ENCODE results near the gene REPS1.
"Not testable (repeated sequence)": the region's sequence is repeated elsewhere in the genome, so short reads cannot be mapped to it uniquely, and the experiment has no call there.

REPS1 gene

DNA sequence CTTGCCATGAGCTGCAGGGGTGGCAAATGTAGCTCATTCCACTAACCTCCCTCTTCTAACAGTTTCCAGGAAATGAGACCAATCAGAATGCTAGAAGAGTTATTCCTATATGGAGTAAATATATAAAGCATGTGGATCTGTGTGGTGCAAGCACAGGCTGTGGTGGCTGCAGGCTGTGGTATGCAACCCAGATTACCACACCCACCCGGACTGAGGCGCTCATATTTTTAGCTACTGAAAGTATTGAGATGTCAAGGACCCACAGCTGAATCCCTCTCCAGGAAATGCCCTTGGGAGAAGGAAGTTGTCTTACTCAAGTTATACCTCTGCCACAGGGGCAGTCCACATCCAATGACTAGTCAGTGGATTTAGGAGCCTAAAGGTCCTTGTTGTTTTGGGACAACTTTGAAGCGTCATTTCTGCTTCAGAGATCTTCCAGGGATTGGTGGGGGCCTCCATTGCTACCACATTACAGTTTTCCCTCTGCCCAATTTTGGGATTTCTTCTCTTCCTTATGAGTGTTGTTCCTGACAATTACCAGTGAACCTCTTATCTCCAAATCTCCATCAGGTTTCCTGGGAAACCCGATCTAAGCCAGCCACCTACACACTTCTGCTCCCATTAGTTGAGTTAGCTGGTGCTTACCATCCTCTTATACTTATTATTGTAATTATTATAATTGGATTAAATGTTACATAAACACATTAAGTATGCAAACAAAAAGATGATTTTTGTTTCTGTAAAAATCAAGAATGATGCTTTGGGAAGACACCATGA, 12.1 kb upstream of the REPS1 start:
- no peak for DNase-seq (ENCODE audit: low read depth in 2 of 2)

DNA sequence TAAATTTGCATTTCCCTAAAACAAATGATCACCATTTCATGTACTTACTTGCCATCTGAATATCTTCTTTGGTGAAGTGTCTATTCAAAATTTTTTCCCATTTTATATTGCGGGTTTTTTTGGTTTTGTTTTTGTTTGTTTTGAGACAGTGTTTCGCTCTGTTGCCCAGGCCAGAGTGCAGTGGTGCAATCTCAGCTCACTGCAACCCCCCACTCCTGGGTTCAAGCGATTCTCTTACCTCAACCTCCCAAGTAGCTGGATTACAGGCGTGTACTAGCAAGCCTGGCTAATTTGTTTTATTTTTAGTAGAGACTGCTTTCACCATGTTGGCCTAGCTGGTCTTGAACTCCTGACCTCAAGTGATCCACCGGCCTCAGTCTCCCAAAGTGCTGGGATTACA, 9.1 kb upstream of the REPS1 start:
- no peak for DNase-seq (ENCODE audit: low read depth in 2 of 2)

DNA sequence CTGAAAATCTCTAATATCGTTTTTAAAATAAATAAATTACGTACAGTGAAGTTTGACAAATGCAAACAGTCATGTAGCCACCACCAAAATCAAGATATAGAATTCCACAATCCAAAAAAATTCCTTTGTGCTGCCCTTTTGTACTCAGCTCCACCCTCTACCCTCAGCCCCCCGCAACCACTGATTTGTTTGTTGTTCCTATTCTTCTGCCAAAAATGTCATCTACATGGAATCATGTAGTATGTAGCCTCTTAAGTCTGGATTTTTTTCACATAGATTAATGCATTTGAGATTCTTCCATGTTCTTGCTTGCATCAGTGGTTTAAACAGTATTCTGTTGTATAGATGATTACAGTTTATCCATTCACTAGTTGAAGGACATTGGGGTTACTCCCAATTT, 8.5 kb upstream of the REPS1 start:
- no peak for DNase-seq (ENCODE audit: low read depth in 2 of 2)

DNA sequence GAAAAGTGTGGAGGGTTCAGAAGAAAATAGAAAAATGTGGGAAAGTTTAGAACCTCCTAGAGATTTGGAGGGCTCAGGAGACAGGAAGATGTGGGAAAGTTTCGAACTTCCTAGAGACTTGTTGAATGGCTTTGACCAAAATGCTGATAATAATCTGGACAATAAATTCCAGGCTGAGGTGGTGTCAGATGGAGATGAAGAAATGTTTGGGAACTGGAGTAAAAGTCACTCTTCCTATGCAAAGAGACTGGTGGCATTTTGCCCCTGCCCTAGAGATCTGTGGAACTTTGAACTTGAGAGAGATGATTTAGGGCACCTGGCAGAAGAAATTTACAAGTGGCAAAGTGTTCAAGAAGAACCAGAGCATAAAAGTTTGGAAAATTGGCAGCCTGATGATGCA, 5.4 kb upstream of the REPS1 start:
- DNase-seq (ENCODE audit: low read depth in 2 of 2): not testable (repeated sequence)

DNA sequence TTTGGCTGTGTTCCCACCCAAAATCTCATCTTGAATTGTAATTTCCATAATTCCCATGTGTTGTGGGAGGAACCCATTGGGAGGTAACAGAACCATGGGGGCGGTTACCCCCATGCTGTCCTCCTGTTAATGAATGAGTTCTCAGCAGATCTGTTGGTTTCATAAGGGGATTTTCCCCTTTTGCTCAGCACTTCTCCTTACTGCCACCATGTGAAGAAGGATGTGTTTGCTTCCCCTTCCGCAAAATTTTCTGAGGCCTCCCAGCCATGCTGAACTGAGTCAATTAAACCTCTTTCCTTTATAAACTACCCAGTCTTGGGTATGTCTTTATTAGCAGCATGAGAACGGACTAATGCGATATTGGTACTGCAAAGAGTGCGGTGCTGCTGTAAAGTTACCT, 4.9 kb upstream of the REPS1 start:
- DNase-seq (ENCODE audit: low read depth in 2 of 2): not testable (repeated sequence)

DNA sequence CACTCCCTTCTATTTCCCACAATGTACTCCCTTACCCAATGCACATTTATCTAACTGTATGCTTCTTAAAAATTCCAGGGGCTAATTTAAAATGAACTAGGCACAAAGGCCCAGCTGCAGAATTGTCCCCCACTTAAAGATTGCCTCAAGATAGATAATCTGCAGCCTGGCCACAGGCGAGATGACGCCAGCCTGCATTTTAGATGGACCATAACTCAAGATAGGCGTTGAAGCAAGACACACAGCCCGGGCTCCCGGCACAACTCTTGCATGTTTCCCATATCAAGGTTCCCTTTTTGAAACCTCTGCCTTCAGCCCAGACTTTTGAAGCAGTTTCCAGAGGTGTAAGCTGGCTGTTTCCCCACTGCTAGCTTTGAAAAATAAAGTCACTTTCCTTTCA, 3.2 kb upstream of the REPS1 start:
- DNase-seq (ENCODE audit: low read depth in 2 of 2): no peak

DNA sequence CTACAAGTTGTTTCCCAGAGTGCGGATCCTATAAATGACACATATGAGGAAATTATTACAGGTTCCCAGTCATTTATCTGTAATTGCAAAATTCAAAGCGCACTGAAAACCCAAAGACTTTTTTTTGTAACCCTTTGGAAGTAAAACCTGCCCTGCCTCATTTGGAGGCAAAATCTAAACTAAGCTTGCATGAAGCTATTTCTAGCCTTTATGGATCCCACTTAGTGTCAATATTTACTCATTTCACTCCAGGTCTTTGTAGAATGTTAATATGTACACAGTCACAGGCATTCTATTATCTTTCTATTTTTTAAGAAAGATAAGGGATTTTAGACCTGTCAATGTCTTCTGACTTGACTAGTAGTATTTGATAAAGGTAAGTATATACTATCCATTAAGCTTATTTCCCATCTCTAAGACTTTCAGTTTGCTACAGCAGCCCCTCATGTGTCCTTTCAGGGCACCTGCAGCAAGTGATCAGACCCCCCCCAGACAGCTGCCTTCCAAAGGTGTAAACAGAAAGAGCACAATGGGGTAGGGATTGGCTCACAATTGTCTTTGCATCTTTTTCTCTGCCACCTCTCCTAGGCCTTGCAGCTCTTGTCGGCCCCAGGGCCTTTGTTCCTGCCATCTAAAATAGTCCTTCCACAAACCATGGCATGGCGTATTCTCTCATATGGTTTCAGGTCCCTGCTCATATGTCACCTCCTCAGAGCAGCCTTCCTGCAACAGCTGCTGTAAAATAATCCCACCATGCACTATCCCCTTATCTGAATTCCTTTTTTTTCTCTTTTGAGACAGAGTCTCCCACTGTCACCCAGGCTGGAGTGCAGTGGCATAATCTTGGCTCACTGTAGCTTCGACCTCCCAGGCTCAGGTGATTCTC, 1.3 kb upstream of the REPS1 start:
- DNase-seq (ENCODE audit: low read depth in 2 of 2): no peak

DNA sequence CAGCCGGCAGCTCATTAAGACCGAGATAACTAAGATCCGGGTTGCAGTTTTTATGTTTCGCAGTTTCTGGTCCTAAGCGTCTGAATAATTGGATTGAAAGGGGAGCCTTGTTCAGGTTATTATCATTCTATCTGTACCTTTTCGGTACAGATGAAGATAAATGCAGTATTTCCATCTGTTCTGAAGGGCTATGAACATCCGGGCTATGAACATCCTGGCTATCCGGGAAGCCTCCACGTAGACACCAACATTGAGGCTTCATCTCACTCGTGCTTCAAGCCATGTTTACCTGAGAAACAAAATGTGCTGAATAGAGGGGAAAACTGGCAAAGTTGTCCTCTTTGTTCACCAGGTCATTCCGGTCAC, 399 bp upstream of the REPS1 start:
- DNase-seq (ENCODE audit: low read depth in 2 of 2): no peak

DNA sequence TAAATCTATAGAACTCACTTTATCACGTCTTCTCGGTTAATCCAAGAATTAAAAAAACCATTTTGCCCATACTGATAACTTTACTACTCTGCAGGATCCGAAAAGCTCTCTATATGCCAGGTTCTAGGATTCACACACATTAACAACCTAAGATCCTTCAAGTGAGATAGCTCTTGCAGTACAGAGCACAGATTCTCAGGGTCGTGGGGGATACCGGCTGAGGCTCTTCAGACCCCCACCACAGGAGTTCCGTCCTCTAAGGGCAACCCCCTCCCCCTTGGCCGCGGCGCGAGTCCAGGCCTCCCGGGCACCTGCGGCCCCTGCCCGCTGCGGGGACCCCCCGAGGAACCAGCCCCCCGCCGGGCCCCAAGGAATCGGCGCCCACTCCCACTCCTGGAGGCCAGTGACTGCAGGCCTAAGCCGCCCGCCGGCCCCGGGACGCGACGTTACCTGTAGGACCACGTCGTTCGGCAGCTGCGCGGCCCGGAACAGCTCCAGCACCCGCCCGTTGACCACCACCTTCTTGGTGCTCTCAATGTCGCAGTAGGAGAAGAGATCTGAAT, 892 bp downstream of the REPS1 start:
- no peak for DNase-seq (ENCODE audit: low read depth in 2 of 2)

DNA sequence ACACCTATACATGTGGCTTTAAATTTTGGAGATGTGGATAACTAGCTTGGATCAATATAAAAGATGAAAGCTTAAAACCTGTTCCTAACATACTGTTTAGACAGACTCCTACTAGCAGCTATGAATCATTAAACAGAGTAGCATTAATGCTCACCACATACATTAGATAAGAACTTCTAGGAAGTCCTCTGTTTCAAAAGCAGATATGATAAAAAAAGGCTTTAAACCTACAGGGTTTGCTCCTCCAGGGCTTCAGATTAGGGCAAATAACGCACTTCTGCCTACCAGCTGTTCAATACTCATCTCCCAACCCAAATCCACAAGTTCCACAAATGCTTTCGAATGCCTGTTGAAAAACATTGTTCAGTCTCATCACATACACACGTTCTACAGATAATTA, 1.5 kb downstream of the REPS1 start:
- DNase-seq (ENCODE audit: low read depth in 2 of 2): no peak

DNA sequence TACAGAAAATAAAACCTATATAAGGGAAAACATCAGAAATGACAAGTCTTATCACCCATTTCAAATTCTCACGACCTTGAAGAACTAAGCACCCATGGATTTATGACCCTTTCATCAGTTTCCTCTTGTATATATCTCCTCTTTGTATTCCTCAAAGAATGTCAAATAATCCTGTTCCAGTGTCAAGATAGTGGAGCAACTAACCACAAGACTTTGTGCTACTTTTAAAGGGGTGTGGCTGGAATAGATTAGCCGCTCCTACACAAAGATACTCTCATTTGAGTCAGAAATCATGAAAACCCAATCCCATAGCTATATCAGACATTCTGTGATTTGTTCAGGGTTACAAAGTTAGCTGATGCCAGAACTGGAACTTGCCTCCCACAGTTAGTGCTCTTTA, 6.6 kb downstream of the REPS1 start:
- no peak for DNase-seq (ENCODE audit: low read depth in 2 of 2)

DNA sequence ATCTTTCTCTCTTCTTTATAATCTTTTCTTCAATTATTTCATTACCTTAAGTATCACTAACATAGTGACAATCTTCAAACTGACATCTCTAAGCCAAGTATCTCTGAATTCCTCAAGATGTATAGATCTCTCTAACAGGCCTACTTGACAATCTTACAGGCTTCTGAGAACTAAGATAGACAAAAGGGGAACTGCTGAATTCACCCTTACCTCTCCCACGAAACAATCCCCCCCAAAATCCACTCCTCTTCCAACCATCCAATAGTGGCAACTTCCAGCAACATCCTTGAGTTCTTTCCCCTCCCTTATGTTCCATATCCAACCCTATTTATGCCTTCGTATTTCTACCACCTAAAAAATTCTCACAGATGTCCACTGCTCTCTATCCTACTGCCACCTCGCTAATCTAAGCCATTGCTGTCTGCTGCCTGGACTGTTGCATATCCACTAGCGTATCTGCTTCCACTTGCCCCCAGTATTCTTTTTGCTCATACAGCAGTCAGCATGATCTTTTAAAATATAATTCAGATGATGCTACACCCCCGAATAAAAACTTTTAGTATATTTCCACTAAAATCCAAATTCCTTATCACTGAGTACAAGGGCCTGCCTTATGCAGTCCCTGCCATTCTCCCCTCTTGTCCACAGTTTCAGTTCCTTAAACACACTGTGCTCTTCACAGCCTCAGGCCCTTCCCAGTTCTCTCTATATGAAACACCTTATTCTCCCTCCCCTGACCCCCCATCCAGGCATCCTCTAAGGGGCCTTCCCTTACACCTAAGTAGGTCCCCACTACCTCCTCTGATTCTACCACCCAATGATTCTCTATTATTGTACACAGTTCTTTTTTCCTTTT, 8.0 kb downstream of the REPS1 start:
- no peak for DNase-seq (ENCODE audit: low read depth in 2 of 2)

DNA sequence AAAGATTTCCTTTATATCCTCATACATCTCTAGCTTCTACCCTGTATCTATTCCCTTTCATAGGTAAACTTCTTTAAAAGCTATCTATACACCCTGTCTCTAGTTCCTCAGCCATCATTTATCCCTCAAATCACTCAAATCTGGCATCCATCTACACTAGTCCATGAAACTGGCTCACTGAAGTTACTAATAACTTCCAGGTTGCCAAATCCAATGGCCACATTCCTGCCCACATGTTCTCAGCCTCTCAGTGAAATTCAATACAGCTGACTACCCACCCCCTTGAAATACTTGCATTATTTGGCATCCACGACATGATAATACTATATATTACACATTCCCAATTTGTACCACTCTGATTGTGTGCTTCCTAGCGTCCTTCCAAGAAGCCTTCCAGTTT, 8.7 kb downstream of the REPS1 start:
- no peak for DNase-seq (ENCODE audit: low read depth in 2 of 2)

DNA sequence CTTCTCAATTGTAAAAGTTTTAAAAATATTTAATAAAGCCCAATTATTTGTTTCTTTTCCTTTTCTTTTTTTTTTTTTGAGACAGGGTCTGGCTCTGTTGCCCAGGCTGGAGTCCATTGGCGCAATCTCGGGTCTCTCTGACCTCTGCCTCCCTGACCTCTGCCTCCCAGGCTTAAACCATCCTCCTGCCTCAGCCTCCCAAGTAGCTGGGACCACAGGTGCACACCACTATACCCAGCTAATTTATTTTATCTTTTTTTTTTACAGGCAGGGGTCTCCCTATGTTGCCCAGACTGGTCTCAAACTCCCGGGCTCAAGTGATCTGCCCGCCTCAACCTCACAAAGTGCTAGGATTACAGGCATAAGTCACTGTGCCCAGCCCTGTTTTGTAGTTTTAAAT, 9.8 kb downstream of the REPS1 start:
- no peak for DNase-seq (ENCODE audit: low read depth in 2 of 2)

DNA sequence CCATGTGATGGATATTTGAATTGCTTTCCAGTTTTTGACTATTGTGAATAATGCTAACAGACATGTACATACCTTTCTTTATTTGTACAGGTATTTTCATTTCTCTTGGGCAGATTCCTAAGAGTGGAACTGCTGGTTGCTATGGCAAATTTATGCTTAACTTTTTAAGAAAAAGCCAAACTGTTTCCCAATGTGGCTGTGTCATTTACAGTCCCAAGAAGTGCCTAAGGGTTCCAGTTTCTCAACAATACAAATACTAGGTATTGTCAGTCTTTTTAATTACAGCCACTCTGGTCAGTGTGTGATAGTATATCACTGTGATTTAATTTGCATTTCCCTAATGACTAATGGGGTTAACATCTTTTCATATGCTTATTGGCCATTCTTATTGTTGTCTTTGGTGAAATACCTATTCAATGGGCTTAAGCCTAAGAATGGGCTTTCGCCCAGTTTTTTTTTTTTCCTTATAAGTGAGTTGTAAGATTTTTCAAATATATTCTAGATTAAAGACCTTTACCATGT, 10.3 kb downstream of the REPS1 start:
- DNase-seq (ENCODE audit: low read depth in 2 of 2): no peak

DNA sequence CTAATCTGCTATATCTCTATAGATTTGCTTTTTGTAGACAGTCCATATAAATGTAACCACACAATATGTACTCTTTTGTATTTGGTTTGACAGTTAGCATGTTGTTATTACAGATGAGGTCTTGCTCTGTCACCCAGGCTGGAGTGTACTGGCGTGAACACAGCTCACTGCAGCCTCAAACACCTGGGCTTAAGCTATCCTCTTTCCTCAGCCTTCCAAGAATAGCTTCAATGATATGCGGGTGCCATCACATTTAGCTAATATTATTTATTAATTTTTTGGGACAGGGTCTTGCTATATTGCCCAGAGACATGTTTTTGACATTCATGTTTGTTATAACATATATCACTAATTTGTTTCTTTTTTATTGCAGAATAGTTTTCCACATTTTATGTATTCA, 10.8 kb downstream of the REPS1 start:
- DNase-seq (ENCODE audit: low read depth in 2 of 2): no peak

DNA sequence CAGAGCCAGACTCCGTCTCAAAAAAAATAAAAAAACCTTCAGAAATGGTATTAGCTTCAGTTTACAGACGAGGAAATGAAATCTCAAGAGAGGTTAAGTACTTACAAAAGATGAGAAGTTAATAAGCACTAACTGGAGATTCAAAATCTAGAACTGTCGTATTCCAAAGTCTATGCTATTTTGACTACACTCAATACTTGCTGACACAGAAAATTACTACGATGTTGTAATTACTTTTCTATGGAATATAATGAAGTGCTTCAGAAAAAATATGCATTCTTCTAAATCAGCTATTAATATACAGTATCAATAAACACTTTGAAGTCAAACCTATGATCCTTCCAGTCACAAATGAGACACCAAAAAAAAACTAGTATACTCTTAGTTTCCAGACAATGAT, 12.2 kb downstream of the REPS1 start:
- no peak for DNase-seq (ENCODE audit: low read depth in 2 of 2)

DNA sequence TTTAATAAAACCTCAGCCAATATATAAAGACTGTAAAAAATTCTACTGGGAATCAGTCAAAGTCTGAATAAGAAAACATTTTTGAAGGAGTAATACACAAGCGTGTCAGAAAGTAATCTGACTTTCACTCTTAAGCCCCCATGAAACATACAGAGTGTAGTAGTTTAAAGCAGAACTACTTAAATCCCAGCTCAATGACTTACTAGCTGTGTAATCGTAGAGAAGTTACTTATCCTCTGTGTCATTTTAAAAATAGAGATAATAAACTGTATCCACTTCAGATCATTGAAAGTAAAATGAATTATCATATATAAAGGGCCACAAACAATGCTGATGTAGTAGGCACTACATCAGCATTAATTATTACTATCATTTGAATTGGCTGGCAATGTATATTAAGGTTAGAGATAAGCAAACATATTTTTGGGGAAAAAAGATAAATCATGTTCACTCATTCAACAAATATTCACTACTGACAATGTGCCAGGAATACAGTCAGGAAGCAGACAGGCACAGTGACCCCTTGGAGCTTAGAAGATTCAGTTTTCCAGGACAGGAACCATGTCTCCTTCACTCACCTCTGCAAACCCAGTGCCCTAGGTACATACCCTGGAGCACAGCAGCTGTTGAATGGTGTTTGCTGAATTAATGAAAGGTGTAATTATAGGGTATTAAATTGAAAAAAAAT, 14.4 kb downstream of the REPS1 start:
- no peak for DNase-seq (ENCODE audit: low read depth in 2 of 2)

DNA sequence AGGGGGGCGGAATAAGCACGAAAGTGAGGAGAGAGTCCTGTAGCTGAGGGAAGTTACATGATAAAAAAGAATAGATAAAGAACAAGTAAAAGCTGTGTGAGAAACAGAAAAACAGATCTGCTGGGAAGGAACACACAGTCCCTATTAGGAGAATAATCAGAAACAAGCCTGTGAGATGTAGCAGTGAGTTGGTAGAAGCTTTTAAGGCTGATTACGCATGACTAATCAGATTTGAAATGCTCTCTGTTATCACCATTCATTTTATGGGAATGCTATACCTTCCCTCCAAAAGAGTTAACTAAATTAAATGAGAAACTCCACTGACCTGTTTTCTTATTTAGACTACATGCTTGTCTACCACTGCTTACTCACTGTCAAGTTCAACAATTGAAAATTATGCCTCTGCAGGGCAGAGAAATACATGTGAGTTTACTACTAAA, 15.8 kb downstream of the REPS1 start:
- DNase-seq (ENCODE audit: low read depth in 2 of 2): no peak

DNA sequence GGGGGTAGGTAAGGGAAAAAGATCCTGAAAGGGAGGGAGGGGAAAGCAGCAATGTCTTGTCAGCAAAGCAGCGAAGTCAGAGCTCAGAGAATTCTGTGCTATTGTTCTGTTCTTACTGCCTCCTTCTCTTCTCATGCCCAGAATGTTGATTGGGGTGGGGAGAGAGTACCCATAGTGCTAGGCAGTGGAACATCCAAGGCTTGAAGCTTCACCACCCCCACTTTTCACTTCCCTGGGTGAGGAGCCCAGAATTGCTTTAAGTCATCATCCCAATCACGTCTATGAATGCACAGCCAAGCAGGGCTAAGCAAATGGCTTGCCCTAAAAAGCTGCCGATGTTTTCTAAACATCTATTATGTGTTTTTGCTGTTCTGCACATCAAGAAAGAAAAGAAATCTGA, 16.5 kb downstream of the REPS1 start:
- DNase-seq (ENCODE audit: low read depth in 2 of 2): no peak

DNA sequence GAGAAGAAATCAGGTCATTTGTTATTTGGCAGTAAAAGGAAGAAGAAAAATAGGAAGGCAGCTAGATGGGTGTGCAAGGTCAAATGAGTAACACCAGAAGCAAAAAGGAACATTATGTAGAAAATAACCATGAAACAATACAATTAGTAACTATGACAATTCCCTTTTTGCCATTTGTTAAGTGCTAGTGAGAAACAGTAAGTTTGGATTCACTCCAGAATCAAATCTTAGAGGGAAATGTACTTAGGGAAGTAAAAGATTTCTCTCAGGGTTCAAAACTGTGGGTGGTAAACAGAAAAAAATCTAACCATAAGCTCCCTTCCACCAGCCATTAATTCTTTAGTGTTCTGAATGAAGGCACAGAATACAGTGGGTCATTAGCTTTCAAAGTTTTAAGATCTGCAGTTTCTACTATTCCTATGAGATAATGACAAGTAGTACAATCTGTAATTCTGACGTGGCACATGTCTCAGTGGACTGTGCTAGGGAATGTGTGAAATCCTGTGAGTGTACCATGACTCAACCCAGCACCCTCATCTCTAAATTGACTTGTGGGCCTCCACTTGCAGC, 17.1 kb downstream of the REPS1 start:
- no peak for DNase-seq (ENCODE audit: low read depth in 2 of 2)
